T-helper 22 cell (primary cell): ENCODE data around the gene ADAM29.
"Not testable (repeated sequence)": the region's sequence is repeated elsewhere in the genome, so short reads cannot be mapped to it uniquely, and the experiment has no call there.

Experiments
- DNase-seq: peaks from one replicate; pipeline ENCODE4 v3.0.0-alpha.2; 2020; ENCODE audit warnings: low read depth

The ADAM29 gene

DNA sequence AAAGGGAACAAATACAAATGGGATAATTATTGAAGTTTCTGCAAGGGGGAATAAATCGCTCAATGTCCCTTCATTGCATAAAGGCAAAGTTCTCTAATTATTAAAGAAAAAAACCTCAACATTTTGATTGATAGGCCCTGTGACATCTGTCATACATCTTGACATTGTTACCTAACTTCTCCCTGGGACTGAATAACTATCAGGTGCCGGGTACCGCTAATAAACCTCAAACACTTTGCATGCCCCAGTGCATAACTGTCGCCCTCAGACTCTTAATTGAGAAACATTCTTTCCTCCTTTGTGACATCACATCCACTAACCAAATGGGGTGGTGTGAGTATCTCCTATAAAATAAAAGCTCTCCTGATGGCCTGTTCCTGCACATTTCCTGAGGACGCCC lies at the start of gene ADAM29:
TSS of gene ADAM29 (plus strand) at position 301 of the 400 bp plus-strand sequence. CDS start 57,168 bp downstream, outside the sequence.
- no peak for DNase-seq

DNA sequence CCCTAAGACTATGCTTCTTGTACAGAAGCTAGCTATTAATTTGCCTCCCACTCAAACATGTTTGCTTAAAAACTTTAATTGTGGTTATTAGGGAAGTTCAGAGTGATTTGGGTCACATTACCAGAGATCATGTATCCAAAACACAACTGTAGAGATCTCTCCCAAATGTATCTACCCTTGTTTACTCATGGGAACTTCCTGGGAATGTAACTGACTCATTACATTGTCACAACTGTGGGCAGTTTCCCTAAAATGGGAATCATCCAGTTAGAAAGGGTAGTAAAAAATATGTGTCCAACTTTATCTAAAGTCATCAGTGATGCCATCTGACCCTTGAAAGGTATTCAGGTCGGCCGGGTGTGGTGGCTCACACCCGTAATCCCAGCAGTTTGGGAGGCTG lies 48.8 kb upstream of the ADAM29 start:
- DNase-seq: no peak

GRCh38 chr4:174870311-174870710 lies 47.8 kb upstream of the ADAM29 start:
- DNase-seq: no peak

- no peak for DNase-seq
Observed at GRCh38 chr4:174871407-174871806, 46.8 kb upstream of the ADAM29 start.

GRCh38 chr4:174873146-174873545 lies 45.0 kb upstream of the ADAM29 start:
- not testable (repeated sequence) for DNase-seq

GRCh38 chr4:174873931-174874330 lies 44.2 kb upstream of the ADAM29 start:
- DNase-seq: no peak

- no peak for DNase-seq
Observed at GRCh38 chr4:174874898-174875297, 43.3 kb upstream of the ADAM29 start.

- no peak for DNase-seq
Observed at GRCh38 chr4:174880001-174880400, 38.2 kb upstream of the ADAM29 start.

DNA sequence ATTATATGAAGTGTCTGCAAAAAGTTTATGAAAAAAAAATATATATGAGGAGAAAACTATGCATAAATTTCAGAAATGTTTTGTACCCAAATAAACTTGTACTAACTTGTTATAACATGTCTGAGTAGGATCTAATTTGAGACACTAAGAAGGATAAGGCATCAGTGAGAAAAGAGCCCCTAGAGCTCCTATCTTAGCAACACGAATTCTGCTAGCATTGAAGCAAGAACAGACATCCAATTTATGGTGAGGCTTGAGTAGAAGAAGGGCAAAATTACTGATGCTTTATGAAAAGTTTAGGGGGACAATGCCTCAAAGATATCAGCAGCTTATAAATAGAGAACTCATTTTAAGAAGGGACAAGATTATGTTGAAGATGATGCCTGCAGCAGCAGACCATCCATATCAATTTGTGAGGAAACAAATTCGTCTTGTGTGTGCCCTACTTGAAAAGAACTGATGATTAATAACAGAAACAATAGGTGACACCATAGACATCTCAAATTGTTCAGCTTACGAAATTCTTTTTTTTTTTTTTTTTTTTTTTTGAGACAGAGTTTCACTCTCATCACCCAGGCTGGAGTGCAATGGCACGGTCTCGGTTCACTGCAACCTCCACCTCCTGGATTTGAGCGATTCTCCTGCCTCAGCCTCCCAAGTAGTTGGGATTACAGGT lies 35.7 kb upstream of the ADAM29 start:
- no peak for DNase-seq

GRCh38 chr4:174907508-174907907 lies 10.7 kb upstream of the ADAM29 start:
- no peak for DNase-seq

DNA sequence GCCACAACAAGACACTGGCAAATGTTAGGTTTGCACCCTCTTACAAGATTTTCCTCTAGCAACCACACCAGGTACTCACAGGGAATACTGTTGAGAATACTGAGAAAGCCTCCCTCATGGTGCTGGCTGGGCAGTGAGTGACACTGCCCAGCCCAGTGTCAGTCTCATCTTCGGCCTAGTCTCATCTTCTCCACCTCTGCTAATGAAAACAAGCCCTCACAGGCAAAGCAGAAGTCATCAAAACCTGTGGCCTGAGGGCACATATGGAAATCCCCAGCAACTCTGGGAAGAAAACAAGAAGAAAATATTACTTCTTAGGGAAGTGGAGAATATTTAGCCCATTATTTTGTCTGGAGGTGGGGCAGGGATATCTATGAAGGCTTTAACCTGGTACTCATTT lies 7.9 kb upstream of the ADAM29 start:
- DNase-seq: no peak

DNA sequence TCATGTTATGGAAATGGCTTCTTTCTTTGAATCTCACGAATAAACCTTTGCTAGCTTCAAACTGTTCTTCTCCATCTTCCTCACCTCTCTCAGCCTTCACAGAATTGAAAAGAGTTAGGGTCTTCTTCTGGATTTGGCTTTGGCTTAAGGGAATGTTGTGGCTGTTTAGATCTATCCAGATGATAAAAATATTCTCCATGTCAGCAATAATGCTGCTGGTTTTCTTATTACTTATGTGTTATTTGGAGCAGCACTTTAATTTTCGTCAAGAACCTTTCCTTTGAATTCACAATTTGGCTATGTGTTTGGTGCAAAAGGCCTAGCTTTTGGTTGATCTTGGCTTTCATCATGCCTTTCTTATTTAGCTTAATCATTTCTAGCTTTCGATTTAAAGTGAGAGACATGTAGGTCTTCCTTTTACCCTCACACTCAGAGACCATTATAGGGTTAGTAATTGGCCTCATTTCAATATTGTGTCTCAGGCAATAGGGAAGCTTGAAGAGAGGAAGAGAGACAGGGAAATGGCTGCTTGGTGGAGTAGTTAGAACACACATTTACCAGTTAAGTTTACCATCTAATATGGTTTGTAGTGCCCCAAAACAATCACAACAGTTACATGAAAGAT lies 5.1 kb upstream of the ADAM29 start:
- DNase-seq: no peak

DNA sequence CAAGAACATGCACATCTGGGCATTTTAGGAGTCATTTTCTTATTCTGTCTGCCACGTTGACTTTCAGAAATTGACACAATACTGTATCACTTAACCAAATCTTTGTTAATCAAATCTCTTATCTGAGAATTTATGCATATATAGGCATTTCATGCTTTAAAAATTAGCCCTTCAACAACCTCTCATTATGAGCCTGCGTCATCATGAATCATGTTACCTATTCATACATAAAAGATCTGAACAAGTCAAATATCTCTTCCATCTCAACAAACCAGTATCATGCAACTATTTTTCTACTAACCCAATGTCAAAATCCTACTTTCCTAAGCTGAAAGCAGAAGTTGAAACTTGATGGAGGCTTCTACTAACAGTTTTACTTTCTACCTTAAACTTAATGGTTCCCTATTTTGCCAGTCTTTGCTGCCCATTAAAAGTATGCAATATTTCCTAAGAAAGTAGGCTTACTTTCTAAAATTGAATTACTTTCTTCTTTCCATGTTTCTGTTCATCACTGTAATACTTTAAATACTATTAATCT lies 1.8 kb downstream of the ADAM29 start:
- DNase-seq: no peak

- no peak for DNase-seq
Observed at GRCh38 chr4:174926958-174927357, 8.8 kb downstream of the ADAM29 start.

DNA sequence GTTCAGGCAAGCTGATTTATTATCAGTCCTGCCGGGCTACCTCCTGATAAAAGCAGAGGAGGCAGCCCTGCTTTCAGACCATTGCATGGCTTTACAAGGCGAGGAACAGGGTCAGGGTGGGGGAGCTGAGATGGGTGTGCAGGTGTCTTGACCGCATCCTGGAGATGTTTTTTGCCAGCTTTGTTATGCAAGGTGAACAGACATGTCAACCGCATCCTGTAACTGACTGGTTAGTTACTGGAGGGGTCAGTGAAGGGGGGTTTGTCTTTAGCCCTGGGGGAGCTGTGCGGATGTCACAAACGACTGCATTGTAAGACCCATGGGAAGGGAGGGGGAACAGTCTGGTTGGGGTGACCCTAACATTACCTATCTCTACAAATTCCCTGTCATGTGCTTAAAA lies 10.0 kb downstream of the ADAM29 start:
- DNase-seq: no peak

- no peak for DNase-seq
Observed at GRCh38 chr4:174928575-174929253, 10.6 kb downstream of the ADAM29 start.

- no peak for DNase-seq
Observed at GRCh38 chr4:174929346-174929745, 11.2 kb downstream of the ADAM29 start.

DNA sequence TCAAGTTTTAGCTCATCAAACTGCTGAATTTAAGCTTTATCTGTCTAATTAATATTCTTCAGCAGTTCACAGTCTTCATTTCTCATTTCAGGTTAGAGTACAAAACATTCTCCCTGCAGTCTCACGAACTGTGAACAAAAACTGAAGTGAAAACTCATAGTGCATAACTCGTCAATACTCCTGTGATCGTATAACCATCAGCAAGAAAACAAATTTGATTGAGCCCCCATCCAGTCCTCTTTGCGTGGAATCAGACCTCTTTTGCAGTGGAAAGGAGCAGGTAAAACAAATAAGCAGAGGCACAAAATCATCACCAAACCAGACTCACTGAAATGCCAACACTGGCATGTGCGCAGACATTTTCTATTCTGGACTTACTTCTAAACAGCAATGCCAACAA lies 12.7 kb downstream of the ADAM29 start:
- no peak for DNase-seq

- no peak for DNase-seq
Observed at GRCh38 chr4:174933083-174933482, 14.9 kb downstream of the ADAM29 start.

GRCh38 chr4:174934360-174934759 lies 16.2 kb downstream of the ADAM29 start:
- DNase-seq: no peak

- no peak for DNase-seq
Observed at GRCh38 chr4:174935607-174936006, 17.4 kb downstream of the ADAM29 start.

- no peak for DNase-seq
Observed at GRCh38 chr4:174940002-174940401, 21.8 kb downstream of the ADAM29 start.

DNA sequence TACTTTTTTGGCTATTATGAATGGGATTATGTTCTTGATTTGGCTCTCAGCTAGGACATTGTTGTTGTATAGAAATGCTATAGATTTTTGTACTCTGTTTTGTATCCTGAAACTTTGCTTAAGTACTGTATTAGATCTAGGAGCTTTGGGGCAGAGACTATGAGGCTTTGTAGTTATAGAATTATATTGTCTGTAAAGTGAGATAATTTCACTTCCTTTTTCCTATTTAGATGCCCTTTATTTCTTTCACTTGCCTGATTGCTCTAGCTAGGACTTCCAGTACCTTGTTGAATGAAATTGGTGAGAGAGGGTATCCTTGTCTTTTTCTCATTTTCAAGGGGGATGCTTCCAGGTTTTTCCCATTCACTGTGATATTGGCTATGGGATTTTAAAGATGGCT lies 28.1 kb downstream of the ADAM29 start:
- no peak for DNase-seq
